HG03064 (cell line): ENCODE data around the gene FAM50B.

Experiments used
- ATAC-seq: cut with Tn5 transposase; IDR thresholded peaks from one replicate; pipeline ENCODE4 v1.9.1; 2021; ENCODE audit warnings: low read depth; ENCODE audit not compliant: unreplicated experiment

Gene FAM50B

DNA sequence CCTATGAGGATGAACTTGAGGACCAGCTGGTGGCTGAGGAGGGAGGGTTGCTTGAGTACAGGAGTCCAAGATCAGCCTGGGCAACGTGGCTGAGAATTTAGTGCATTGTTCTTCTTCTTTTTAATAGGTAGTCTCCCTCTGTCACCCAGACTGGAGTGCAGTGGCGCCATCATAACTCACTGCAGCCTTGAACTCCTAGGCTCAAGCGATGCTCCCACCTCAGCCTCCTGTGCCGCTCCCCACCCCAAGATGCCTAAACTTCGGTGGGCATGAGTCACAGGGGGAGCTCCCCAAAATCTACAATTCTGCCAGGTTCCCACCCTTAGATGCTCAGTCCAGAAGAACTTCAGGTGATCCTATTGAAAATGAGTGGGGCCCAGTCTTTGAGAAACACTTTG lies 21.4 kb downstream of the FAM50B start:
- ATAC-seq: no peak

DNA sequence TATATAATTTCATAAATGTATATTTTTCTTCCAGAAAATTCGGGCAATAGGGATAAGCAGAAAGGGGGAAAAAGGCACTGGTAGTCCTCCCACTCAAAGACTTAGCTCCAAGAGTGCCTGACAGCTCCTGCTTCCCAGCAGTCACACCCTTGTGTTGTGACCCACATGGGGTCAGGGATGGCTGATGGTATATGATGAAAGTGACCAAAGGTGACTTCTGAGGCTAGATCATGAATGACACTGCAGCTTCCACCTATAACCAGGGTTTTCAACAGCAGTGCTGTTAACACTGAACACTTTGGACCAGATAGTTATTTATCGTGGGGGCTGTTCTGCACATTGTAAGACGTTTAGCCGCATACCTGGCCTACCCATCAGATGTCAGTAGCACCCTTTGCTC lies 22.3 kb downstream of the FAM50B start:
- ATAC-seq: no peak

DNA sequence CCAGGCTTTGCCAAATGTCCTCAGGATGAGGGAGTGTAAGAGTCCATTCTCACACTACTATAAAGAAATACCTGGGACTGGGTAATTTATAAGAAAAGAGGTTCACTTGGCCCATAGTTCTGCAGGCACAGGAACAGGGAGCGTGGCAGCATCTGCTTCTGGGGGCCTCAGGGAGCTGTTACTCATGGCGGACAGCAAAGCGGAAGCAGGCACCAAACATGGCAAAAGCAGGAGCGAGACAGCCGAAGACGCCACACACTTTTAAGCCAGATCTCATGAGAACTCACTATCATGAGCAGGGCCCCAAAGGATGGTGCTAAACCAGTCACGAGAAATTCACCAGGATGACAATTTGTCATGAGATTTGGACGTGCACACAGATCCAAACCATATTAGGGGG lies 22.8 kb downstream of the FAM50B start:
- ATAC-seq: no peak

DNA sequence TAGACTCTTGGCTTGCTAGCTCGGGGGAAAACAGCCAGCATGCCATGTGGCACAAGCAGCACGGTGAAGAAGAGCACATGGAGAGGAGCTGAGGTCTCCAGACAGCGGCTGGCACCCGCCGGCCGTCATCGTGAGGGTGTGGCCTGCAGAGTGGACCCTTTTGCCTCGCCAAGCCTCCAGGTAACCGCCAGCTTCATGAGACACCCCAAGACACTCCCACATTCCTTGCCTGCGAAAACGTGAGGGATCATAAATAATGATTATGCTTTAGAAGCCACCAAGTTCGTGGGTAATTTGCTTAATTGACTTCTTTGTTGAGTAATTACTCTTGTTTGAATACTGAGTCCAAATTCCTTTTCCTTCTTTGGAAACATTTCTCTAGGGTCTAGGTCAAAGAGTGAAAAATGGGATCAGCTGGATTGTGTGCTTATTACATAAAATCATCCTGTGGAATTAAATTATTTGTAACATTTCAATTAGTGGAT lies 23.2 kb downstream of the FAM50B start:
- ATAC-seq: no peak

DNA sequence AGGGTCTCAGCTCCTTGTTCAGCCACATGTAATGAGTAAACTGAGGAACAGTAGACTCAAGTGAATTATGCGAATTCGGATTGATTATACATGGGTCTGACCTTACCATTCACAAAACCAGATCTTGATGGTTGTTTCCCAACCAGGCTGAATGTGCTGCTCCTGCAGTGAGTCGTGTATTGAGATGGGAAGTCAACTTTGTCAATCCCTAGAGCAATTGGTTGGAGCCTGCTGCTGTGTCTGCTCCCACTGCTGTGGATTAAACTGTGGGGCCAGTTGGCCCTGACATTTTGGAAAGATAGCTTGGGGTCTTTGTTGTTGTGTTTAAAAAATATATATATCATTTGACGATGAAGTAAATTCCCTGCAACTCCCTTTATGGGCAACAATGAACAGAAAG lies 23.9 kb downstream of the FAM50B start:
- ATAC-seq: no peak

DNA sequence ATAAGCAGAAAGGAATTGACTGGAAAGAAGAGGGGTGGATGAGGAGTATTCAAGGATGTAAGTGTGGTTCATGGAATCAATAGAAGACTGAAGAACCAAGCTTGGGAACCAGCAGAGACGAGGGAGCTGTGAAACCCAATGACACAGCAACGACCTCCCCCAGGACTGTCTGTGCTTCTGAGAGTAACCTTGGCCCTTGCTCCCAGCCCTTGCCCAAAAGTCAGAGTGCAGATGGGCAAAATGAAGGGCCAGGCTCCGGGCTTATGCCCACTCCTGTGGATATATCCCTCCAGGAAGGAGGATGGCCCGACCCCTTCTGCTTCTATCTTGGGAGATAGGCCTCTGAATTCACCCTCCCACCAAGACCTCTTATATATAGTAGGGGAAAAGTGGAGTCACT lies 24.9 kb downstream of the FAM50B start:
- no peak for ATAC-seq

DNA sequence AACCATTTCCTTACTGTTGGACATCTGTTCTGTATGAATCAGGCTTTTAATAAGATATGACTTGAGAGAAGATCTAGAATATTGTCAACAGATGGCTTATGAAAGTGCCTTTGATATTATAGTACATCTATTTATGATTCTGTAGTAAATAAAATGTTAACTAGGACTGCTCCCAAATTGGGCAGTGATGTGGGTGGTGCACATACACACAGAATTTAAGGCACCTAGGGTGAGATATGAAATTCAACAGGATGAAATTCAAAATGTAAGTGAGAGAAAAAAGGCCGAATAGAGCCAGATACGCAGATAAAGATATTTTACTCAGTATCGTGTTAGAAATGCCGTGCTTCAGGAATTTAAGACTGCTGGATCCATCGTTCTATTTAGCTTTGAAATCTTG lies 26.3 kb downstream of the FAM50B start:
- no peak for ATAC-seq

DNA sequence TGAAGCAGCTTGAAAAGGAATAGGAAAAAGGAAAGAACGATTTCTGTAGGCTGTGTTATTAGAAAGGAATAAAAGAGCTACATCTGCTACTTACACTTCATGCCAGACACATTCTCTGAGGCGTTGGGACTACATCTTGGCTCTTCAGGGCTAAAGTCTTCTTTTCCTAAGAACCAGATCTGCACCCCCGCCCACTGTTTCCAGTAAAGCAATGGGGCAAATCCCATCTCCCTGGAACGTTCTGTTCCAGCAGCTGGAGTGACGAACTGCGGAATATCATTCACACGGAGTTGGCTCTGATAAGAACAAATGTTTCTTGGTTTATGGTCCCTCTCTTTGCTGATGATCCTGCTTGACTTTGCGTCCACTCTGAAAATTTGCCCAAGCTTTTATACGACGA lies 26.9 kb downstream of the FAM50B start:
- no peak for ATAC-seq

DNA sequence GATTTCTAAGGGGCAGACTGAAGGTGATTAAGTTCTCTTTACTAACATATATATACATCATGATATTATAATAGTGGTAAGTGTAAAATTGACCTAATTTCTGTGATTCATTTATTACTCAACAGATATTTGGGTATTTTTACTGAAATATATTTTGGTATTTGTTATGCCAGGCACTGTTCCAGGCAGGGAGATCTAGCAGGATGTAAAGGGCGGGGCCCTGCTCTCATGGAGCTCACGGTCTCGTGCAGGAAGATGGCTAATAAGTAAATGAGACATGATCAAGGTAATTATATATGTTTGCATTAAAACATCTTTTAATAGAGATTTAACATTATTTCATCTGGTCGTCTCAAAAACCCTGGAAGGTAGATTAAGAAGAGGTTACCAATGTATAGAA lies 27.7 kb downstream of the FAM50B start:
- ATAC-seq: no peak

DNA sequence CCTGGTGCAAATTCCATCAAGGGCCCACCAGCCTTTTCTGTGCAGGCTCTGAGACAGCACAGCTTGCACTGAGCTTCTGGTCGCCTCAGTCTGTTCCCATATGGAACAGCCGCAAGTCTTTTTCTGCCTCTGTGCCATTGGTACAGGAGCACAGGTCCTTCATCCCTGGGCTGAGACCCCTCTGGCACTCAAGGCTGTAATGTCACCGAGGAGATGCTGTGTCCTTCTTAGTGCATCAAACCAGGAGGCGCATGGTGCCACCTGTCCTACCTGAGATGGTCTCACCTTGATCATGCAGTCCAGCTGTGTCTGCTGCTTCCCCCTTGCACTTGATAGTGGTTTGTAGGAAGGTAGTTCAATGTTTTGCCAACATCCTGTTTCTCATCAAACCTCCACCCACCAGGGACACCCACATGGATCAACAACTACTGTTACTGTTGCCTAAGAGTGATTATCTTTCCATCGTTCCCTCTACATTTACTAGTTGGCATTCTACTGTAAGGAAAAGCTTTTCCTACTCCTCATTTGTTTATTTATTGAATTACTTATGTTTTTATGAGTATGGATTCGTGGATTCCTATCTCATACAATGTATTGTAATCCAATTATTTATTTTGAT lies 29.0 kb downstream of the FAM50B start:
- ATAC-seq: no peak

DNA sequence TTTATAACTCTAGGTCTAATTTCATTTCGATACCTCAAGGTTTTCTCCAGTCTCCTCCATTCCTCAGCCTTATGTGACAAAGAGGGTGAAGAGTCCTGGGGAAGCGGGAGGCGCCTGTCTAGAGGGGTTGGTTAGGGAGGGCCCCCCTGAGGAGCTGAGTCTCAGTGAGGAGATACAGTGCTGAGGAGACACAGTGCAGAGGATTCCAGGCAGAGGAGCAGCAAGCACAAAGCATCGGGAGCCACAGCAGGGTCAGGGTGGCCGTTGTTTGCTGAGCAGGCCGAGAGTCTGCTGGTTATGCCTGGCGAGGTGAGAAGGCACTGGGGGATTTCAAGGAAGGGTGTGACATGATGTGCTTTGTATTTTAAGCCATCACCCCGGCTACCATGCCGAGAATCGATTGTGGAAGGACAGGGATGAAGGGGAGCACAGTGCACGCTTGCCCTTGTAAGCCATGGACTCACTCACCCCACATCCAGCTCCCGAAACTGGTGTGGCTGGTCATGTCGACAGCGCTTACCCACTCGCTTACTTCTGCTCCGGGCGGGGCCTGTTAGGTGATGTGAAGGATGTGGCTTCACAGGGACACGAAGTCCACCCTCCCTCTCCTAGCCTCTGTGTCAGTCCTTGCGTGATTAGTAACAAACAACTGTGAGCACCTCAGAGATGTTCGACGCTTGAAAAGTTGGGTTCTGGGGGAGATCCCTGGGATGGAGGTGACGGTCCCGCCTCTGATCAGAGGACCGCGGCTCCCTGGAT lies 30.2 kb downstream of the FAM50B start:
- ATAC-seq: no peak

DNA sequence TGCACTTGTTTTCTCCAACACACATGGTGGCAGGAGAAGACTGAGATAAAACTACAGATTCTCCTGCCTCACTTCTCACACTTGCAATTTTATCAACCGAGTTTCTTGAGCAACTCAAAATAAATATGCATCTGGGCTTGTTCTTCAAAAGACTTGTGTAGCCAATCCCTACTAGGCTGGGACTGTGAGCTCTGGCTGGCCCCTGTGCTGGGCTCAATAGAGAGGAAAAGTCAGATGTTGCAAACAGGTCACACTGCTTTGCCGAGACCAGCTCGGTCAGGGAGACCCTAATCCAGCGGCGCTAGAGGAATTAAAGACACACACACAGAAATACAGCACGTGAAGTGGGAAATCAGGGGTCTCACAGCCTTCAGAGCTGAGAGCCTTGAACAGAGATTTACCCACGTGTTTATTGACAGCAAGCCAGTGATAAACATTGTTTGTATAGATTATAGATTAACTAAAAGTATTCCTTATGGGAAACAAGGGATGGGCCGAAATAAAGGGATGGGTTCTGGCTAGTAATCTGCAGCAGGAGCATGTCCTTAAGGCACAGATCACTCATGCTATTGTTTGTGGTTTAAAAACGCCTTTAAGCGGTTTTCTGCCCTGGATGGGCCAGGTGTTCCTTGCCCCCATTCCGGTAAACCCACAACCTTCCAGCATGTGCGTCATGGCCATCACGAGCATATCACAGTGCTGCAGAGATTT lies 32.7 kb downstream of the FAM50B start:
- ATAC-seq: no peak

DNA sequence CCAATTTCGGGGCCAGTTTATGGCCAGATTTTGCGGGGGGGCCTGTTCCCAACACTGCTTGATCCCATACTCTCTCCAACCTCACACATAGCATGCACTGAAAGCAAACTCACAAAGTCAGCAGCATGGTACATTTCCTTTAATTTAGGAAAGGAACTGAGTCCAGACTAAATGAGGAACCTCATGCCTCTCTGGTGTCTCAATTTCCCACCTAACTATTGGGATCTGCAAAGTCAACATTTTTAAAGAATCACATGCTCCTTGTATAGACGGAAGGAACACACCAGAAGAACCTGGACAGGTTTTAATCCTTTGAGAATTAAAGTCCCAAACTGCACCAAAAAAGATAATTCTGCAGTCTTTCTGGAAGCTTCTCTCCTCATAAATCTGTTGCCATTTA lies 33.3 kb downstream of the FAM50B start:
- no peak for ATAC-seq

DNA sequence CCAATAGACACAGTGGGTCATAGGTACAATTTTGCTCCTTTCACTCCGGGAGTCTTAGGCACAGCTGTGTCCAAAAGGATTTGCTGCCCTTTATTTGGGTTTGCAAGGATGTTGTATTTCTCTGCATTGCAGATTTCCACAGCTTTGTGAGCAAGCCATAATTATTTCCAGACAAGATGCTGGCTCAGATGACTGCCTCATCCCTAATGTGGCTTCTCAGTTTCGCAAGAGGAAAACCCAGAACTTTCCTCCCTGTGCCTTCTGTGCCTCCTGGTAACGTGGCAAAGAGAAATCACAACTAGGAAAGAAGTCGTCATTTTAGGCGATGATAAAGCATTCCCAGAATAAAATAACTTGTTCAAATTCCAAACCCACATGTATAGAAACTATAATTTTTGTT lies 33.7 kb downstream of the FAM50B start:
- ATAC-seq: no peak

DNA sequence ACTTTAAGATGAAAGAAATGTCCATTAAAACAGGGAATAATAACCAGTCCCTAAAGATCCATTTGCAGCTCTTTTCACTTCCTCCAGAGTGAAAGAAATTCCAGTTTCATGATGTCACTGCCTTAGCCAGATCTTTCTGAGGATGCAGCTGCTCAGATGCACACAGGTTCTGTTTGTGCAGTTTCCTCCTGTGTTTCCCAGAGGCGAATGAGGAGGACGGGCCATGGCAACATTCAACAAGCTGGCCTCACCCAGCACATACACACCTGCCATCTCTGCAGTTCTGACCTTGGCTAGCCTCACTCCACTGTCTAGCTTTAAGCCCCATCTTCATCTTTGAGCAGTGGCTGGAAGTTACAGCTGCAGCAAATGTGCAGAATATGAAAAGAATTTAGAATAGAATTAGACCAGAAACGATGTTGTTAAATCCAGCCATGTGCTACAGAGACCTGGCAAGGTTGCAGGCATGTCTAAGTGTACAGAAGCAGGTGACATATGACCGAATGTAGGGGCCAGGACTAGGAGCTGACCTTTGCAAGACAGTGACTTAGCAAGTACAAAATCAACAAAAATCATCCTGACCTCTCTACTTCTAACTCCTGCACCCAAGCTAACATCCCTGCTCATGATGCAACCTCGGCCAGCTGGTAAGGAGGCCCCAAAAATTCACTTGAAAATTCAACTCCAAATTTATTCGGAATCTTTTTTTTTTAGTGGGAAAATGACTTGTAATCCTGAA lies 35.0 kb downstream of the FAM50B start:
- no peak for ATAC-seq

DNA sequence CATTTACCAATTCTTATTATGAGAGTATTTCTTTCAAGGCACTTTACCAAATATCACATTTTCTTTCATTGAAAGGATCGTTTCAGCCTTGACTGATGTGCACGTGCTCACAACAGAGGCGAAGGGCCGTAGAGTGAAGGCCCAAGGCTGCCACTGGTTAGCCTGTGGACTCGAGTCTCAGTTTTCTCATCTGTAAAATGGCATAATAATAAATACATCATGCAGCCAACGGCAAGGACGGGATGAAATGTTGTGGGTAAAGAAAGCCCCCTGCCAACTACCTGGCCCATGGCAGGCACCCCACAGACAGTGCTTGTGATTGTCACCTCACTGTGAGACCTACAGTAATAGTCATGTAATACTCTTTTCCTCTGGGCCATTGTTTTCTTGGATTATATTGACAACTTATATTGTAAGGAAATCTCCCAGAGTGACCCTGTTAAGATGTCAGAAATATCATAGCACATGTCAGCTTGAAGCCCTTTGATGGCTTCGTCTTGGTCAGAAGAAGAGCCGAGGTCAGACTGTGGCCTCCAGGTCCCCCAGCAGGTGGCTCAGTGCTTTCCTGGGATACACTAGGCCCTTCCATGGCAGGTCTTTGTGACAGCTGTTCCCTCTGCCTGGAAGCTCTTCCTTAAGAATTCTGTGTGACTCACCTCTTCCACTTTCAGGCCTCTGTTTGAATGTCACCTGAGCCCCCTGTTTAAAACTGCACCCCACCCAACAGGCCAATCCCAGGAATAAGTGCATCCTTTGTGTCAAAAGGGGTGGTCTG lies 36.3 kb downstream of the FAM50B start:
- no peak for ATAC-seq

DNA sequence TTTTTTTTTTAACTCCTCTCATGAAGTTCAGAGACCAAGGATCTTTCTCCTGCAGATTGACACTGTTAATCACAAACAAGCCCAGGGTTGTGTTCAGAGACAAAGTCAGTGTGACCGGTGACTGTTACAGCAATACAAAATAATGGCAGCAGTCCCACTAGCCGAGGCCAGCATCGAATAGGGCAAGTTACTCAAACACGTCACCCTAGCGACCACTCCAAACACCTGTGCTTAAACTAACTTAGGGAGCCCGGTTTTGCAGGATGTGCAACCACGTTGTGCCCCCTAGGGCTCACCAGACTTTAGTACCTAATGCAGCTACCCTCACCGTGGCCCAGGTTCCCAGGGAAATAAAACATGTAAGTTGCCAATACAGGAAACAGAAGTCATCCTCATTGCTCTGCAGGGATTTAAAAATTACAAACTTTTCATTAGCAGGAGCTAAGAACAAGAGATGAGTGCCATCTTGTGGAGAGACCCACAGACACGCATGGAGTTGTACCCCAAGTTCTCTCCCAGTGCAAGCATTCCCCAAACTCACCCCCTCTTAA lies 38.1 kb downstream of the FAM50B start:
- ATAC-seq: no peak

DNA sequence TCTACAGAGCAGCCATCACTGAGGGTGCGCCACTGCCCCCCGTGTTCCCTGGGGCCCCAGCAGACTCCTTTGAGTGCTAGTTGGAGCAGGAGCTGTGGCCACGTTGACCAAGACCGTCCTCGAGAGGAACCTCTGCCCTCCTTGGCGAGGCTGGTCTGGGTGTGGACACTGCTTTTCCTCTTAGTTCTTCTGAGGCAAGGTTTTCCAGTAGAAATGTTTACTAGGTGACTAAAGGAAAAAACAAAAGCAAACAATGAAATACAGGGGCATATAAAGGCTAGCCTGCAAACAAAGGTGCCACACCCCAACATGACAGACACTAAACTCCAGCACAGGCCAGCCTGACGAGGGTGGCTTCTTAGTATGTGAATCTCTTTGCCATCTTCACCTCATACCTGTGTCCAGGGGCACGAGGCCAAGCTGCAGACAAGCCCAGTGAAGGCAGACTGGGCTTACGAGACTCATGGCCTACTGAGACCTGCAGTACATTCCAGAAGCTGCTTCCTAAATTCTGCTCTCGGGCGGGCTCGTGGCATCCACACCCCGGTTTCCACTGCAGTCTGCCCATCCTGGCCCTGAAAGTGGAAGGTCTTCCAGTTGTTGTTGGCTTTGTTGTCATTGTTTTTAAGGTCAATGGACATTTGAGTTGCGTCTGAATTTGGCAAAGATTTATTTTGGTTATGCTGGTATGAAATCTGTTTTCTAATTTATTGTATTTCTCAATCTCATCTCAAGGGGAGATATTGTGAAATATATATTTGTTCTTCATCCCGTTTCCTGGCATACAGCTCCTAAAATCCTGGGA lies 39.2 kb downstream of the FAM50B start:
- no peak for ATAC-seq

DNA sequence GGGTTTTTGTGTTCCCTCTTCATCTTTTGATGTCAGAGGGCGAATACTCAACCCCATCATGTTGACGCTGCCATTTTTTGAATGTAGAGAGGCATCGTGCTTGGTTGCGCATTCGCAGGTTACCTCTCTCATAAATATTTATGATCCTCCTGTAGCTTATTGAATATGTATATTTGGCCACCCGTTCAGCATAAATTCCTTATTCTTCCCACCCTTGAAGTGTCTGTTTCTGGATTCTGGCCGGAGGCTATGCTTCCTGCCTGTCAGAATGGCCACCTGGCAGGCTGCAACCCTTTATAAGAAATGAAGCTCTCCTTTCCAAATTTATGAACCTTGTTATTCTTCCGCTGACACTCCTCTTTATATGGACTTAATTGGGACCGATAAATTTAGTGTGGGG lies 40.9 kb downstream of the FAM50B start:
- no peak for ATAC-seq
